GM18526 (cell line): ENCODE results near the gene PPP2R5B.

Source experiments
- POLR2A ChIP-seq: IDR thresholded peaks from 3 replicates; pipeline ENCODE4 v1.6.1; 2011; ENCODE audit not compliant: insufficient read length; ENCODE audit errors: extremely low read depth

PPP2R5B gene

DNA sequence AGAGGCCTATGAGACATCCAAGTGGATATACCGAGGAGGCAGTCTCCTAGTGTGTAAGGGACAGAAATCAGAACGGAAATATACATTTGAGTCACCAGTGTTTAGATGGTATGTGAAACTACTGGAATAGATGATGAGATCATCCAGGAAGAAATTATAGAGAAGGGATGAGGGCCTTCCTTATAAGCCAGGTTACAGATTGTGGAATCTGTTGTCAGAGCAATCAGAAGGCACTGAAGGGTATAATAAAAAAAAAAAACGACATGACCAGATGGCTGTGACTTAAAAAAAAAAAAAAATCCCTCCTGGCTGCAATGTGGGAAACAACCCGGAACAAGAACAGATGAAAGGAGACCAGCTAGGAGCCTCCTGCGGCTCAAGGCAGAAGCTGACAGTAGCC is 44.7 kb downstream of the PPP2R5B start:
- TF ChIP-seq POLR2A = no peak

DNA sequence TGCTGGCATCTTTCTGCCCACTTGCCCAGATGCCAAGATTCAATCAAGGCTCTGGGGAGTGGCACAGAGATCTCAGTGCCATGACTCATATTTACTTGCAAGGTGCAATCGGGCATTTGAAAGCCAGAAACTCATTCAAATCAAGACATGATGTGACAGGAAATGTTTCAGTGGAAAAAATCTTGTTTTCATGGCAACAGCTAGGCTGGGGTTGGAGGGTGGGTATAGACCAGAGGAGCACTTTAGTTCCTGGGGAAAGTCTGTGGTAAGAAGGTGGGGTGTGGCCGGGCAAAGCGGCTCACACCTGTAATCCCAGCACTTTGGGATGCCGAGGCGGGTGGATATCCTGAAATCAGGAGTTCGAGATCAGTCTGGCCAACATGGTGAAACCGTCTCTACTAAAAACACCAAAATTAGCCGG is 46.3 kb downstream of the PPP2R5B start:
- no peak for TF ChIP-seq POLR2A

DNA sequence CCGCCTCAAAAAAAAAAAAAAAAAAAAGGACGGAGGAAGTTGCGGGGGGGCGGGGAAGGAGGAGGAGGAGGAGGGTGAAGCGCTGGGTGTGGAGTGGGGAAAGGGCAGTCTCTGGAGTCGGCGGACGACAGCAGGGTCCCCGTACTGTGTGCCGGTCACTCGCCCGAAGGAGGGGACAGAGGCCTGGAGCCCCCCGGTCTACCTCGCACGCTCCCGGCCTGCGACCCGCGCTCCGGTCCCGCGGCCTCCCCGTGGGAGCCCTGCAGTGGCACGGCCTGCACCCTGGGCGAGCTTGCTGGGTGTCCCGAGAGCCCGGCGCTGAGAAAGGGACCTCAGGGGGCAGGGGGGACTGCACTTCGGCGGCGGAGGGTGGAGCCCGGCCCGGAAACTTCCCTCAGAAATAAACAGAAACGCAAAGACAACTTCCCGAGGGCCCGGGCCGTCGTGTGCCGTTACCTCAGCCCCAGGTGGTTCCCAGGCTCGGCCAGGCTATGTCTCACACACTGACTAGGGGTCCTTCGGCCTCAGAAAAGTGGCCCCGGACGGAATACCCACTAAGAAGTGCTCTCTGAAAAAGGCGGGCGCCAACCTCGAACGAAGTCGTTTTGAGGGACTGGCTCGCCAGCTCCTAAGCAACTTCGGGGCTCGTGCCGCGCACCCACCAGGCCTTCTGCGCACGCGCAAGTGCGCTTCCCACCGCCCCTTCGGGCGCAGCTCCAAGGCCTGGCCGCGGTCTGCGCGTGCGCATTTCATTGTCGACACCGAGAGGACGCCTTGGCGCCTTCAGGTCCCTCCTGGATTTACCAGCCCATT is 47.1 kb downstream of the PPP2R5B start, which contains the start of gene MAJIN:
Gene MAJIN (minus strand): TSS at position 688 of the 813 bp plus-strand sequence. CDS start 12,703 bp downstream, outside the sequence.
- TF ChIP-seq POLR2A = no peak

DNA sequence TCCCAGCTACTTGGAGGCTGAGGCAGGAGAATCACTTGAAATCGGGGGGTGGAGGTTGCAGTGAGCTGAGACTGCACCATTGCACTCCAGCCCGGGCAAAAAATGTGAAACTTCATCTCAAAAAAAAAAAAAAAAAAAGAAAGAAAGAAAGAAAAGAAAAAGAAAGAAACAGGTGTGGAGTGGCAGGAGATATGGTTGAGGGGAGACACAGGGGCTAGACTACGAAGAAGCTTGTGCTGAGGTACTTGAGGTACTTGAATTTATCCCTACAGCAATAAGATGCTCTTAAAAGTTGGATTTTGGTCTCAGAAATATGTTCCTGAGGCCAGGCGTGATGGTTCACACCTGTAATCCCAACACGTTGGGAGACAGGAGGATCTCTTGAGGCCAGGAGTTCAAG is 49.6 kb downstream of the PPP2R5B start:
- TF ChIP-seq POLR2A = no peak

DNA sequence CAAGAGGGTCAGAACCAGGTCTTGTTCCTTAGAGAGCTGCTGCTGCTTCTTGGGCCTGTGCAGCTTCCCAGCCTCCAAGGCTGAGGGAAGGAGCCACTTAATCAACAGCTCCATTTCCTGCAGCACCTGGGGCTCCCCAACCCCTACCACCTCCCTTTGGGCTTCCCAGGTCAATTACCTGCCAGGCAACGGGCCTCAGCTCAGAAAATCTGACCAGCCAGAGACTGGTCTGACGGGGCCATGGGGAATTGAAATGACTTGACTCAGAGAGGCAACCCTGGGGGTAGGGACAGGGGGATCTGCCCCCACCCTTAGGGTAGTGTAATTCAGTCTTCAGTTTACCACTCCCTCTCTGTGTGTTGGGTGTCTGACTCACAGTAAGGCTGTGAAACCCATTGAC is 52.2 kb downstream of the PPP2R5B start:
- TF ChIP-seq POLR2A = no peak
